ENCODE results near the gene DSC2. TPM values are rescaled to one million over a fixed set of nuclear protein-coding genes. Genes with fewer than 3 reads are reported as not detected.

DSC2 gene
- polyA plus RNA-seq, 1 of the 3 experiments (the other 2 are of a cell fraction): not detected

DNA sequence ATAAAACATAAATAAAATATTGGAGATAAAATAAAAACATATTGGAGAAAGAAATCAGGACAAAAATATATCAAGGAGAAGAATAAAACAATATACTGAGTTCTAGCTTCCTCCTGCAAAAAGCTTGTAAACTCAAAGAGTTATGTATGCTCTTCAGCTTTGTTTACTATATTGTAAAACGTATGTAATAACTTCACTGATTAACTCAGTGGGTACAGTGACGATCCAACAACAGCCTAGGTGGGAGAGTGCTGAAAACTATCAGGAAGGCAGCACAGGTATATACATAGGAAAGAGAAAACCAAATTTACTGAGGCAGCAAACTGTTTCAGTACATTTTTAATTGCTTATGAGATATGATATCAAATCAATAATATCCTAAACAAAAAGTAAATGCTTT lies 8.3 kb downstream of the DSC2 start:
- TF ChIP-seq RFX5 (IDR thresholded peaks at IDR 0.05; ENCODE audit: low read length) (no peak), EP300 (IDR thresholded peaks at IDR 0.05; ENCODE audit: borderline replicate concordance in 1 of 2, low read depth in 1 of 2, low read length in 1 of 2) (no peak), TEAD4 (IDR thresholded peaks at IDR 0.05; ENCODE audit: borderline replicate concordance, insufficient read depth) (no peak), POLR2AphosphoS5 (IDR thresholded peaks at IDR 0.05; ENCODE audit: low read depth, low read length) (no peak)
- TF ChIP-seq, protein P1, sequence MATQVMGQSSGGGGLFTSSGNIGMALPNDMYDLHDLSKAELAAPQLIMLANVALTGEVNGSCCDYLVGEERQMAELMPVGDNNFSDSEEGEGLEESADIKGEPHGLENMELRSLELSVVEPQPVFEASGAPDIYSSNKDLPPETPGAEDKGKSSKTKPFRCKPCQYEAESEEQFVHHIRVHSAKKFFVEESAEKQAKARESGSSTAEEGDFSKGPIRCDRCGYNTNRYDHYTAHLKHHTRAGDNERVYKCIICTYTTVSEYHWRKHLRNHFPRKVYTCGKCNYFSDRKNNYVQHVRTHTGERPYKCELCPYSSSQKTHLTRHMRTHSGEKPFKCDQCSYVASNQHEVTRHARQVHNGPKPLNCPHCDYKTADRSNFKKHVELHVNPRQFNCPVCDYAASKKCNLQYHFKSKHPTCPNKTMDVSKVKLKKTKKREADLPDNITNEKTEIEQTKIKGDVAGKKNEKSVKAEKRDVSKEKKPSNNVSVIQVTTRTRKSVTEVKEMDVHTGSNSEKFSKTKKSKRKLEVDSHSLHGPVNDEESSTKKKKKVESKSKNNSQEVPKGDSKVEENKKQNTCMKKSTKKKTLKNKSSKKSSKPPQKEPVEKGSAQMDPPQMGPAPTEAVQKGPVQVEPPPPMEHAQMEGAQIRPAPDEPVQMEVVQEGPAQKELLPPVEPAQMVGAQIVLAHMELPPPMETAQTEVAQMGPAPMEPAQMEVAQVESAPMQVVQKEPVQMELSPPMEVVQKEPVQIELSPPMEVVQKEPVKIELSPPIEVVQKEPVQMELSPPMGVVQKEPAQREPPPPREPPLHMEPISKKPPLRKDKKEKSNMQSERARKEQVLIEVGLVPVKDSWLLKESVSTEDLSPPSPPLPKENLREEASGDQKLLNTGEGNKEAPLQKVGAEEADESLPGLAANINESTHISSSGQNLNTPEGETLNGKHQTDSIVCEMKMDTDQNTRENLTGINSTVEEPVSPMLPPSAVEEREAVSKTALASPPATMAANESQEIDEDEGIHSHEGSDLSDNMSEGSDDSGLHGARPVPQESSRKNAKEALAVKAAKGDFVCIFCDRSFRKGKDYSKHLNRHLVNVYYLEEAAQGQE (IDR thresholded peaks at IDR 0.05; ENCODE audit: low read depth, low read length): no peak
- TF ChIP-seq, protein P2, sequence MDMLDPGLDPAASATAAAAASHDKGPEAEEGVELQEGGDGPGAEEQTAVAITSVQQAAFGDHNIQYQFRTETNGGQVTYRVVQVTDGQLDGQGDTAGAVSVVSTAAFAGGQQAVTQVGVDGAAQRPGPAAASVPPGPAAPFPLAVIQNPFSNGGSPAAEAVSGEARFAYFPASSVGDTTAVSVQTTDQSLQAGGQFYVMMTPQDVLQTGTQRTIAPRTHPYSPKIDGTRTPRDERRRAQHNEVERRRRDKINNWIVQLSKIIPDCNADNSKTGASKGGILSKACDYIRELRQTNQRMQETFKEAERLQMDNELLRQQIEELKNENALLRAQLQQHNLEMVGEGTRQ (IDR thresholded peaks at IDR 0.05; ENCODE audit: borderline replicate concordance, low read depth, low read length): no peak
- CTCF ChIA-PET: no interaction called here
- H3K4me1 ChIP-seq (ENCODE audit: control insufficient read depth in 1 of 2, insufficient read depth in 2 of 2, low read depth in 1 of 2, low read length in 1 of 2): no peaks in the 10 kb centered on the region
- H3K27ac ChIP-seq (ENCODE audit: low read depth in 2 of 2, low read length in 1 of 2): no peak overlapping the region
- no peak overlapping the region for H2AFZ ChIP-seq (ENCODE audit: low read depth)
- POLR2A ChIA-PET: no interaction called here
- H3K9me2 ChIP-seq: no peaks in the 10 kb centered on the region
- H3K79me2 ChIP-seq (ENCODE audit: insufficient read depth): no peaks in the 10 kb centered on the region
- DNase-seq: no peak
- H3K4me2 ChIP-seq: no peak overlapping the region
- no peak overlapping the region for H3K9ac ChIP-seq
- no peaks in the 10 kb centered on the region for H3K27me3 ChIP-seq (ENCODE audit: insufficient read depth)
- H3K4me3 ChIP-seq (ENCODE audit: low read depth in 2 of 2, low read length in 1 of 2): no peak overlapping the region
- H3K9me3 ChIP-seq: no peaks in the 10 kb centered on the region
- H3K36me3 ChIP-seq (replicated peaks in 1 of 2; ENCODE audit: control insufficient read depth in 1 of 2, insufficient read depth in 2 of 2, low read length in 1 of 2): no peaks in the 10 kb centered on the region
- H3F3A ChIP-seq (replicated peaks; ENCODE audit: insufficient read depth): no peaks in the 10 kb centered on the region
- 6% methylated on average over 2 of the region's 2 CpGs for WGBS (ENCODE audit: low lambda C conversion rate)
- H4K20me1 ChIP-seq (ENCODE audit: insufficient read depth): no peaks in the 10 kb centered on the region

DNA sequence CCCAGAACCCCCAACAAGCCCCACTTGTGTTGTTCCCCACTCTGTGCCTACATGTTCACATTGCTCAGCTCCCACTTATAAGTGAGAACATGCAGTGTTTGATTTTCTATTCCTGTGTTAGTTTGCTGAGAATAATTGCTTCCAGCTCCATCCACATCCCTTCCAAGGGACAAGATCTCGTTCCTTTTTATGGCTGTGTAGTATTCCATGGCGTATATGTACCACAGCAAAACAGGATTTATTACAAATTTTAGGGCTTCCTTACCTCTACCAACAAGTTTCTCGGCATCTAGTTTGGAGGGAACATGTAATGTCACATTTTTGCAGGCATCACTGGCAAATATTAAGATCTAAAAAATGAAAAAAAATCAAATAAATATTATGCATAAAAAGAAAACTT lies 8.9 kb downstream of the DSC2 start:
- TF ChIP-seq TEAD4 (IDR thresholded peaks at IDR 0.05; ENCODE audit: borderline replicate concordance, insufficient read depth): no peak
- TF ChIP-seq, protein P3, sequence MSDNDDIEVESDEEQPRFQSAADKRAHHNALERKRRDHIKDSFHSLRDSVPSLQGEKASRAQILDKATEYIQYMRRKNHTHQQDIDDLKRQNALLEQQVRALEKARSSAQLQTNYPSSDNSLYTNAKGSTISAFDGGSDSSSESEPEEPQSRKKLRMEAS (IDR thresholded peaks at IDR 0.05; ENCODE audit: low read depth): no peak
- TF ChIP-seq, protein P4, sequence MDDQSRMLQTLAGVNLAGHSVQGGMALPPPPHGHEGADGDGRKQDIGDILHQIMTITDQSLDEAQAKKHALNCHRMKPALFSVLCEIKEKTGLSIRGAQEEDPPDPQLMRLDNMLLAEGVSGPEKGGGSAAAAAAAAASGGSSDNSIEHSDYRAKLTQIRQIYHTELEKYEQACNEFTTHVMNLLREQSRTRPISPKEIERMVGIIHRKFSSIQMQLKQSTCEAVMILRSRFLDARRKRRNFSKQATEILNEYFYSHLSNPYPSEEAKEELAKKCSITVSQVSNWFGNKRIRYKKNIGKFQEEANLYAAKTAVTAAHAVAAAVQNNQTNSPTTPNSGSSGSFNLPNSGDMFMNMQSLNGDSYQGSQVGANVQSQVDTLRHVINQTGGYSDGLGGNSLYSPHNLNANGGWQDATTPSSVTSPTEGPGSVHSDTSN (IDR thresholded peaks at IDR 0.05): no peak
- no peak for TF ChIP-seq NFIC (IDR thresholded peaks at IDR 0.05; ENCODE audit: borderline replicate concordance)
- no peak for TF ChIP-seq POLR2AphosphoS5 (IDR thresholded peaks at IDR 0.05; ENCODE audit: low read depth, low read length)
- TF ChIP-seq FOXM1 (IDR thresholded peaks at IDR 0.05; ENCODE audit: low read depth): no peak
- no peak for TF ChIP-seq YY1 (IDR thresholded peaks at IDR 0.05; ENCODE audit: low read depth)
- no peak for TF ChIP-seq FOSL2 (IDR thresholded peaks at IDR 0.05; ENCODE audit: borderline replicate concordance, low read depth)
- TF ChIP-seq FOXJ3 (CRISPR knock-in tag; IDR thresholded peaks at IDR 0.05): no peak
- no peak for TF ChIP-seq MXI1 (IDR thresholded peaks at IDR 0.05; ENCODE audit: low read depth, low read length)
- no peak for TF ChIP-seq TCF12 (IDR thresholded peaks at IDR 0.05)
- no peak for TF ChIP-seq RCOR1 (IDR thresholded peaks at IDR 0.05; ENCODE audit: low read length)
- no peak for TF ChIP-seq RAD21 (IDR thresholded peaks at IDR 0.05; ENCODE audit: low read length)
- no peak overlapping the region for H3K9ac ChIP-seq
- 7% methylated on average over 3 of the region's 3 CpGs for WGBS (ENCODE audit: low lambda C conversion rate)
- H3K4me2 ChIP-seq: no peak overlapping the region
- no peak overlapping the region for H2AFZ ChIP-seq (ENCODE audit: low read depth)
- no peaks in the 10 kb centered on the region for H3K79me2 ChIP-seq (ENCODE audit: insufficient read depth)
- H3K9me3 ChIP-seq: no peaks in the 10 kb centered on the region
- no peaks in the 10 kb centered on the region for H4K20me1 ChIP-seq (ENCODE audit: insufficient read depth)
- H3K4me3 ChIP-seq (ENCODE audit: low read depth in 2 of 2, low read length in 1 of 2): no peak overlapping the region
- H3K27ac ChIP-seq (ENCODE audit: low read depth in 2 of 2, low read length in 1 of 2): no peak overlapping the region
- H3K4me1 ChIP-seq (ENCODE audit: control insufficient read depth in 1 of 2, insufficient read depth in 2 of 2, low read depth in 1 of 2, low read length in 1 of 2): no peaks in the 10 kb centered on the region
- H3K9me2 ChIP-seq: no peaks in the 10 kb centered on the region
- DNase-seq: no peak
- ChIA-PET CTCF (no interaction called here), POLR2A (no interaction called here)
- no peaks in the 10 kb centered on the region for H3K36me3 ChIP-seq (replicated peaks in 1 of 2; ENCODE audit: control insufficient read depth in 1 of 2, insufficient read depth in 2 of 2, low read length in 1 of 2)
- H3F3A ChIP-seq (replicated peaks; ENCODE audit: insufficient read depth): no peaks in the 10 kb centered on the region
- H3K27me3 ChIP-seq (ENCODE audit: insufficient read depth): no peaks in the 10 kb centered on the region

Data from SK-N-SH (cell line).